Calu3 (cell line): ENCODE results near the gene MSL3B.

ENCODE experiments used
- BruUV-seq: library from RNA; stranded (reverse); fragments of 400-500 nt; replicated peaks from 2 replicates; lab custom pipeline; 2021; lab: Mats Ljungman, UMichigan
- CTCF ChIA-PET: fragments of 300-600 bp; sonication (Branson Sonifier 250); formaldehyde crosslinking; loops from one replicate; lab custom pipeline; 2022; ENCODE audit warnings: antibody characterized with exemption; lab: Charles Lee
- DNase-seq: peaks from one replicate; pipeline ENCODE4 v3.0.0; 2022
- H3K27ac Mint-ChIP-seq: one replicate; pipeline ENCODE4 v1.8.0; 2022; ENCODE audit warnings: mixed read lengths; ENCODE audit not compliant: unreplicated experiment
- H3K27me3 Mint-ChIP-seq: one replicate; pipeline ENCODE4 v1.8.0; 2022; ENCODE audit warnings: mixed read lengths; ENCODE audit not compliant: unreplicated experiment
- H3K36me3 Mint-ChIP-seq: one replicate; pipeline ENCODE4 v1.8.0; 2022; ENCODE audit warnings: mild to moderate bottlenecking, moderate library complexity, mixed read lengths; ENCODE audit not compliant: insufficient read depth, unreplicated experiment
- H3K4me1 Mint-ChIP-seq: one replicate; pipeline ENCODE4 v1.8.0; 2022; ENCODE audit warnings: mild to moderate bottlenecking, low read depth, mixed read lengths; ENCODE audit not compliant: unreplicated experiment
- H3K4me3 Mint-ChIP-seq: one replicate; pipeline ENCODE4 v1.8.0; 2022; ENCODE audit warnings: mild to moderate bottlenecking, low read depth, moderate library complexity, mixed read lengths; ENCODE audit not compliant: unreplicated experiment
- H3K9me3 Mint-ChIP-seq: one replicate; pipeline ENCODE4 v1.8.0; 2022; ENCODE audit warnings: low read depth, mixed read lengths; ENCODE audit not compliant: unreplicated experiment
- intact Hi-C: fragments of 100-400 bp; cut with micrococcal nuclease; formaldehyde crosslinking; loops from one replicate; pipeline ENCODE4 v1.10.0; 2022; ENCODE audit not compliant: unreplicated experiment
- TF ChIP-seq, protein P1 (sequence below): fragments of 200-600 bp; IDR thresholded peaks from one replicate; pipeline ENCODE4 v1.8.0; 2022; ENCODE audit warnings: antibody characterized with exemption; ENCODE audit not compliant: unreplicated experiment

Gene MSL3B

DNA sequence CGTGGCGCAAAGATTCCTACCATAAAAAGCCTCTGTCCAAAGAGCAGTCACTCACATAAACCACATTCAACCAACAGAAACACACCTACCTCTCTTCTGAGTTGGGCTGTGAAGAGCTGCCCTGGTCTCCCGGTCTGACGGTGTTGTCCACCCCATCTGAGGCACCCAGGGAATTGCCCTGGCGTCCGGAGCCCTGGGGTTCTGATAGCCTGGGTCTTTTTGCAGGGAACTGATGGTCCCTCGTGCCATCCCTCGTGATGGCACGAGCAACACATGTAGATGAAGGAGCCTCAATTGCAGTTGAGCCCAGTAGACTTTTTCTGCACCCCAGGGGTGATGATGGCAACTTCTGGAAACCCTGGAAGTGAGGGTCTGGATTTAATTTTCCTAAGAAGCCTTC lies 27.7 kb downstream of the MSL3B start:
- no peaks in the 10 kb centered on the region for H3K27me3 Mint-ChIP-seq
- intact Hi-C loops, result no loop called here
- H3K36me3 Mint-ChIP-seq, result peaks cover 87% of the 10 kb centered on the region
- H3K4me3 Mint-ChIP-seq, result peak overlapping the region; percentile 19
- H3K27ac Mint-ChIP-seq, result no peak overlapping the region
- peaks cover 42% of the 10 kb centered on the region for H3K4me1 Mint-ChIP-seq
- H3K9me3 Mint-ChIP-seq, result no peaks in the 10 kb centered on the region
- TF ChIP-seq, protein P1, sequence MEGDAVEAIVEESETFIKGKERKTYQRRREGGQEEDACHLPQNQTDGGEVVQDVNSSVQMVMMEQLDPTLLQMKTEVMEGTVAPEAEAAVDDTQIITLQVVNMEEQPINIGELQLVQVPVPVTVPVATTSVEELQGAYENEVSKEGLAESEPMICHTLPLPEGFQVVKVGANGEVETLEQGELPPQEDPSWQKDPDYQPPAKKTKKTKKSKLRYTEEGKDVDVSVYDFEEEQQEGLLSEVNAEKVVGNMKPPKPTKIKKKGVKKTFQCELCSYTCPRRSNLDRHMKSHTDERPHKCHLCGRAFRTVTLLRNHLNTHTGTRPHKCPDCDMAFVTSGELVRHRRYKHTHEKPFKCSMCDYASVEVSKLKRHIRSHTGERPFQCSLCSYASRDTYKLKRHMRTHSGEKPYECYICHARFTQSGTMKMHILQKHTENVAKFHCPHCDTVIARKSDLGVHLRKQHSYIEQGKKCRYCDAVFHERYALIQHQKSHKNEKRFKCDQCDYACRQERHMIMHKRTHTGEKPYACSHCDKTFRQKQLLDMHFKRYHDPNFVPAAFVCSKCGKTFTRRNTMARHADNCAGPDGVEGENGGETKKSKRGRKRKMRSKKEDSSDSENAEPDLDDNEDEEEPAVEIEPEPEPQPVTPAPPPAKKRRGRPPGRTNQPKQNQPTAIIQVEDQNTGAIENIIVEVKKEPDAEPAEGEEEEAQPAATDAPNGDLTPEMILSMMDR, result no peak
- no TSS peak for BruUV-seq
- CTCF ChIA-PET, result no interaction called here
- DNase-seq, result no peak

DNA sequence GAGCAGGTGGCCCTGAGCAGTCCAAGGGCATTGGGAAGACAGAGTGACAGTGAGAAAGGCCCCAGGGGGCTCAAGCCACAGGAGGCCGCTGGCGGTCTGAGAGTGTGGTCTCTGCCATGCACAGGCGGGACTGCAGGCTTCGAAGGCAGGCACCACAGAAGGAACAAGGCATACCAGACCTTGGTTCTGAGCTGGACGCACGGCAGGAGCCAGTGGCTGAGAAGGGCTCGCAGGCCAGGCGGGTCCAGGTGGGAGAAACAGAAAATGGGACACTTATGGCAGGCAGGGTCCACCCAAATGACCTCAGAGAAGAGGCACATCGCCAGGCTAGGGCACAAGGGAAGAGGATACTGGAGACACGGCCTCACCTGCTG lies 28.8 kb downstream of the MSL3B start:
- CTCF ChIA-PET, result no interaction called here
- H3K9me3 Mint-ChIP-seq, result no peaks in the 10 kb centered on the region
- no TSS peak for BruUV-seq

DNA sequence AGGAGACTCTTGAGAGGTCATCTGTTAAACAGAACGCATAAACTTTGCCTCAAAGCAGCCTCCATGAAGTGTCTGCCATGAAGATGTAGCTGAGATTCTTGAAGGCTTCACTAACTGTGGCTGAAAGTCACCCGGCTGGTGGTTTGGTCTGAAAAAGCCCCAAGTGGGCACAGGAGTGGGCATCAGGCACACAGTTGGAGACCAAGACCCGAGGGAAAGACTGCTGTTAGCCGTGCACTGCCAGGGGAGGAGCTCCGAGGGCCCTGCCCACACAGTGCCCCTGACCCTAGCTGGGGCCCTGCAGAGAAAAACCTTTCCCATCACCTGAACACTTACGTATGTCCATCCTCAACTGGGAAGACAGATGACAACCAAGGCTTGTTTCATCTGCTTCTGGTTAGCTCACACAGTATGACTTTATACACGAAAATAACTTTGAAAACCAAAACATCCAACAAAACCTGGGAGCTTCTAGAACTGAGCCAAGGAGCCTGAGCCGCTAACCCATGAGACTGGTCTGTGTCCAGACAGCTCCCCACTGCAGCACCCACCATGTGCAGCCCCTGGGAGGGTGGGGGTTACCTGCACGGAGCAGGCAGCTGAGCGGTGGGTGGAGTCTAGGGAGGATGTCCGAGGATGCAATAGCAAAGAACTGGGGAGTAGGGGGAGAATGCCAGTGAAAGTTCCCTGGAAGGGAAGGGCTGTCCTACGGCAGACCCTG lies 29.3 kb downstream of the MSL3B start:
- CTCF ChIA-PET, result no interaction called here
- intact Hi-C loops, result loop anchor here (10.0 kb wide), 3 partner anchors 134 to 394 kb away; partner anchors contain the start of gene USP40
- Mint-ChIP-seq H3K27ac (peak overlapping the region; percentile 2), H3K4me1 (peaks cover 55% of the 10 kb centered on the region), H3K36me3 (peaks cover 91% of the 10 kb centered on the region), H3K27me3 (no peaks in the 10 kb centered on the region), H3K4me3 (no peak overlapping the region), H3K9me3 (no peaks in the 10 kb centered on the region)
- no TSS peak for BruUV-seq
- DNase-seq, result no peak
- TF ChIP-seq, protein P1, result no peak

More for the DNA sequence above, 28.8 kb downstream of the MSL3B start:
- Mint-ChIP-seq H3K27me3 (no peaks in the 10 kb centered on the region), H3K36me3 (peaks cover 89% of the 10 kb centered on the region), H3K4me1 (peaks cover 50% of the 10 kb centered on the region), H3K27ac (no peak overlapping the region), H3K4me3 (no peak overlapping the region)
- intact Hi-C loops, result loop anchor here (10.0 kb wide), 3 partner anchors 135 to 395 kb away; partner anchors contain the start of gene USP40
- TF ChIP-seq, protein P1, result no peak
- no peak for DNase-seq

DNA sequence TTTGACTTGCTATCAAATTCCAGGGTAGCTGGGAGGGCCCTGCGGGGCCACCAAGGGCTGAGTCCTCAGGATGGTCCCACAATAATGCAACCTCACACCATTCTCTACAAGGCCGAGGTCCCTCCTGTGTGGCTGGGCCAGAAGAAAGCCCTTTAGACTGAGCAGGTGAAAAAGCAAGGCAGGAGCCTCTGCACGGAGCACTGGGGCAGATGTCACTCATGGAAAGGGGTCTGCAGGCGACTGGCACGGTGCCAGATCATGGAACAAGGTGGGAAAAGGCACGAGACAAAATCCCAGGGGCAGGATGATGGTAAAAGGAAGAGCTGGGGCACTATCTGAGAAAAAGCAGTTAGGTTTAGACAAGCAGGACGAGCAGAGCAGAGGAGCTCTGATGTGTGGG lies 29.9 kb downstream of the MSL3B start:
- CTCF ChIA-PET, result no interaction called here
- BruUV-seq, result no TSS peak

More for the DNA sequence above, 29.9 kb downstream of the MSL3B start:
- H3K4me3 Mint-ChIP-seq, result no peak overlapping the region
- no peak for DNase-seq
- TF ChIP-seq, protein P1, result no peak
- intact Hi-C loops, result loop anchor here (10.0 kb wide), 3 partner anchors 133 to 393 kb away; partner anchors contain the start of gene USP40
- peak overlapping the region; percentile 2 for H3K27ac Mint-ChIP-seq
- no peaks in the 10 kb centered on the region for H3K9me3 Mint-ChIP-seq
- peaks cover 55% of the 10 kb centered on the region for H3K4me1 Mint-ChIP-seq
- peaks cover 89% of the 10 kb centered on the region for H3K36me3 Mint-ChIP-seq
- no peaks in the 10 kb centered on the region for H3K27me3 Mint-ChIP-seq
